GM18873 (cell line): Measurements from ENCODE around the gene PATE3.

Experiments
- ATAC-seq: cut with Tn5 transposase; IDR thresholded peaks from one replicate; pipeline ENCODE4 v1.9.1; 2021; ENCODE audit warnings: mild to moderate bottlenecking, moderate library complexity, moderate number of reproducible peaks; ENCODE audit not compliant: unreplicated experiment, low FRiP score

The PATE3 gene, protein sequence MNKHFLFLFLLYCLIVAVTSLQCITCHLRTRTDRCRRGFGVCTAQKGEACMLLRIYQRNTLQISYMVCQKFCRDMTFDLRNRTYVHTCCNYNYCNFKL

DNA sequence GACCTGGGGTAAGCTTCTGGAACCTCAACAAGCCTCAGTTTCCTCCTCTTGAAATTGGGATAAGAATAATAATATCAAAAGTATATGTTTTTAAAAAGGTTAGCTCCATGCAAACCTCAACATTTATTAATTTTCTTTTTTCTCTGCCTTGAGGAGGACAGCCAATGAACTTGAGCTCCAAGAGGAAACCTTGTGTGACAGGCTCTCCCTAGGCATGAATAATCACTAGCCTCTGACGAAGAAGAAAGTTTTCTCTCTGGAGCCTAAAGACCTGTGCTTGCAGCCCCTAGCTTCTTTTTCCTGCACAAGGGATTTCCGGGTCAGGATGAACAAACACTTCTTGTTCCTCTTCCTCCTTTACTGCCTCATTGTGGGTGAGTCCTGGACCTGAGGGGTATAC lies at the start of gene PATE3:
Gene PATE3 (plus strand): TSS at position 301 of the 400 bp plus-strand sequence. CDS start 25 bp downstream, at position 326.
- ATAC-seq: no peak

DNA sequence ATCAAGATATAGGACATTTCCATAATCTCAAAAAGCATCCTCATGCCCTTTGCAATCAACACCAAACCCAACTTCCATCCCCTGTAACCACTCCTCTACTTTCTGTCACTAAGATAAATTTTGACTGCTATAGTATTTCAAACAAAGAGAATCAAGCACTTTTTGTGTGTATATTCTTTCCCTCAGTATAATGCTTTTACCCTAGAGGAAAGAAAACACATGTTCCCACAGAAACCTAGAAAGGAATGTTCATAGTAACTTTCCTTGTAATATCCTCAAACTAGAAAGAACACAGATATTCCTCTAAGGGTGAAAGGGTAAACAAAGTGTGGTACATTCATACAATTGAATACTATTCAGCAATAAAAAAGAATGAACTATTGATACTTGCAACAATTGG lies 47.3 kb upstream of the PATE3 start:
- no peak for ATAC-seq

DNA sequence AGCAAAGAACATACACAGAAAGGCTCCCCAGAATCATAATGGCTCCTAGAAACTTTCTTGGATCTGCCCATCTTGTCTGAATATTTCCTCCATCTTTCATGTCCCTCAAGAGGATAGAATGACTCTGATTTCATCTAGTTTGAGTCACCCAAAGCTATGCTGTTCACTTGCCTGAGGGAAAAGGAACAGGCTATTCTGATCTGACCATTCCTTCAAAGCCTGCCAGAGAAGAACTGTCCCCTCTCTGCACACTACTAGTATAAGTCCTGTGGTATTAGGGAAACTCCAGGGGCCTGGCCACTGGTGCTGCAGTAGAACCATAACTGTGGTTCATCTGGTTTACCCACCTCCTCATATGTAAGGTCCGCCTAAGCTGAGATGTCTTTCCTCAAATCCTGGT lies 44.2 kb upstream of the PATE3 start:
- ATAC-seq: no peak

DNA sequence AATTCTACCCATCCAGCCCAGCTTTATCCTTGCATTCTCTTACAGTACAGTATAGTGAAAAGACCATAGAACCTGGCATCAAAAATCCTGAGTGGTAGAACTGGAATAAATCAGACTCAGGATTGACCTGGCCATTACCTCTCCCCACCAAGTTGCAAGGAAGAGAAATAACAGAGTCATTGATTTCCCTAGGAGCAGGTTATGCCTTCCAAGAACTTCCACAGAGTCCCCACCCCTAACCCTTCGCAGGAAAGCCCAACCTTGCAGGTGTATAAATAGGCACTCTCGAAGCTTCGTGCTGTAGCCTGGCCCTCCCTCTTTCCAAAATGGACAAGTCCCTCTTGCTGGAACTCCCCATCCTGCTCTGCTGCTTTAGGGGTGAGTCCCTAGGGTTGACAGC lies 41.9 kb upstream of the PATE3 start, which contains the start of gene PATE1:
Gene PATE1 (plus strand): TSS at position 301 of the 400 bp plus-strand sequence. CDS start 26 bp downstream, at position 327.
- ATAC-seq: no peak

DNA sequence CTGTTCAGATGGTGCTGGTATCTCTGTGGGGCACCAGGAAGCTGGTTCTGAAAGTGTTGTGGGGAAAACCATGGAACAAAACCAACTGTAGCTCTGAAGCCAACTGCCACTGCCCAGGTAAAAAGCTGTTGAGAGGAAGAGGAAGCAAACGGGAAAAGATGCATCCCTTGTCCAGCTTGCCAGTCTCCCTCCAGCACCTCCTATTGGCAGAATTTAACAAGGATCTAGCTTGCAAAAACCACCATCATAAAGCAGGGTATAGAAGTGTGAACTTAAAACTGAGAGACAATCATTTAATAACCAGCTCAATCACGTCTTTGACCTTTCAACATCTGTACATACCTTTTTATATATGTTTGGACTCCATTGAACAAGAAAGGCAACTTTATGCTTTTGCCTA lies 37.3 kb upstream of the PATE3 start:
- no peak for ATAC-seq

DNA sequence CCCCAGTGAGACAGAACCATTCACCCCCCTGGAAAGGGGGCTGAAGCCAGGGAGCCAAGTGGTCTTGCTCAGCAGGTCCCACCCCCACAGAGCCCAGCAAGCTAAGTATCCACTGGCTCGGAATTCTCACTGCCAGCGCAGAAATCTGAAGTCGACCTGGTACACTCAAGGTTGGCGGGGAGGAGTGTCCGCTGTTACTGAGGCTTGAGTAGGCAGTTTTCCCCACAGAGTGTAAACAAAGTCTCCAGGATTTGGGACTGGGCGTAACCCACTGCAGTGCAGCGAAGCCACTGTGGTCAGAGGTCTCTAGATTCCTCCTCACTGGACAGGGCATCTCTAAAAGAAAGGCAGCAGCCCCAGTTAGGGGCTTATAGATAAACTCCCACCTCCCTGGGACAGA lies 31.9 kb upstream of the PATE3 start:
- ATAC-seq: no peak

DNA sequence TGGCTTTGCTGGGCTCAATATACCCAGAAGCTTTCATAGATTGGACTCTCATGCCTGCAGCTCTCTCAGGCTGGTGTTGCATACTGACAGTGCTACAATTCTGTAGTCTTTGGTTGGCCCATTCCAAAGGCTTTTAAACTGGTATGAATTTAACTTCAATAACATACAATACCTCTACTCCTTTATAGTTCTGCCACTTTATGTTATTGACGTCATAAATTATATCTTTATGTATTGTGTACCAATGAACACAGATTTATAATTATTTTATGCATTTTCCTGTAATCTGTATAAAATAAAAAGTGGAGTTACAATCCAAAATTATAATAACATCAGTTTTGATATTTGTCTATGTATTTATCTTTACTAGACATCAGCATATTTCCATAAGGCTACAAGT lies 25.5 kb upstream of the PATE3 start:
- no peak for ATAC-seq

DNA sequence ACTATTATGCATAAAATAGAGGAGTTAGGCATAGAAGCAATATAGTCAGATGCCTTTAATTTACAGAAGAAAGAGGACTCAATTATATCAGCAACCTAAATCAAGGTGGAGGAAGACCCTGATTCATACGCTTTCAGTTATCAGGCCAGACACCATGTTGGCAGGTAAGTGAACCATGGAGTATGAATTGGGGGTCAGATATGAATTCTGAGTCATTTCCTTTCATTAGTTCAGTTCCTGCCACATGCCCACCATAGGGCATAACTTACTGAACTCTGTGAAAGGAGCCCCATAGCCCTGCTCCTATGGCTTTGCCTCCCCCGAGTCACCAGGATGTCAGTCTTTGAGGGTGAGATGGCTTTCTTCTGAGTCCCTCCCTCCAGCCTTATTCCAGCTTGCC lies 24.4 kb upstream of the PATE3 start:
- ATAC-seq: no peak

DNA sequence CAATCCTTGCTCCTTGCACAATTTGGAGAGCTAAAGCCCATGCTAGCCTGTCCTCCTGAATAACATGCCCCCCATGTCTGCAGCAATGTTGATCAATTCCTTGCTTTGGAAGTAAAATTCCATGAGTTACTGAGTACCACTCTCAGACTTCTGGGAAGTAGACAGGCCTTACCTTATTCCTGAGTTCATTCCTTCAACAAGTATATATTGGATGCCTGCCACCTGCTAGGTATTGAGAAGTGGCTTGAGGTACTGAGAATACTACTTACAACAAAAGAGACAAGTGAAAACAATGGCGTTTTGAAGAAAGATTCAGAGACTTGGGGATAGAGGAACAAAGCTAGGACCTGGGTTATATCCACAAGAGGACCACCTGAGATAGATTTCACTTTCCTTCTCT lies 21.7 kb upstream of the PATE3 start:
- no peak for ATAC-seq

DNA sequence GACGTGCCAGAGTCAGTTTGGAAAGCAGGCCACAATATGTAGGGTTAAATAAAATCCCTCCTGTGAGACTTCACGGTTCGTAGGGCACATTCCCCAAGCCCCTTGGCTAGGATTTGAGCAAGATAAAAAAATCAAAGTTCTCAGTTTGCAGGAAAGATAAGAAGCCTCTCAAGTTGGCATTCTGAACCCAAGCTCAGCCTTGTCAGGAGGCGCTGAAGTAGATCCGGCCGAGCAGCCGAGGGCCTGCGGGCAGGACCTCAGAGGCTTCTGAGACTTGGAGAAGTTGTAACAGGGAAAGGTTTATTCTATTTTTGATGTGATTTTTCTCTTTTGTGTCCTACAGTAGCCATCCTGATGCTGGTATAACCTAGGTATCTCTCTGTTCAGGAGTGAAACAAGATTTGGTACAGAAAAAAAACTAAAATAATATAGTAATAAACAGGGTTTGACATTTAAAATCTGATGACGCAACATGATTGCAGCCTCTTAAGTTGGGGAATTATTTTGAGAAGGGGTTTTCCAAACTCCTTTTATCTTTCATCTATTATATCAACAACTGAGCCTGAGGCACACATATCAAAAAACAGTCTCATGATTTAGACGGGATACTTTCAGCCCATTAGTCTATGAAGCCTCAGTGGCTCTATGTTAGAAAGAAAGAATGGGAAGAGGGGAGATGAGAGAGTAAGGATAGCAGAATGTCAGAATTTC lies 19.4 kb upstream of the PATE3 start:
- ATAC-seq: no peak

DNA sequence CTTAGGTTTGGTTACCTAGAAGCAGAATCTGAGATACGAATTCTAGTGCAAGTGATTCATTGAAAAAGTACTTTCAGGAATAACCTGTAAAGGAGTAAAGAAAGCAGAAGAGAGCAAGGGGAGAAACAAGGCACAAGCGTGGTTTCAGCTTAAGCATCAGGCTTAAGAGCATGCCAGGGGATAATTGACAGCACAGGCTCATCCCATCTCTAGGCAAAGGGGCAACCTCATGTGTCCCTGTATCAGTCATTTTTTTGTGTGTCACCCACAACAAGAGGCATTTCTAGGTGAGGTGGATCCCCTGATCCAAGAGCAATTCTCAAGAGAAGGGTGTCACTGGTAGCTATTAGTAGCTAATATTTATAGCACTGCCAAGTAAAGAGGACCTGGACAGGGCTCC lies 17.3 kb upstream of the PATE3 start:
- ATAC-seq: no peak

DNA sequence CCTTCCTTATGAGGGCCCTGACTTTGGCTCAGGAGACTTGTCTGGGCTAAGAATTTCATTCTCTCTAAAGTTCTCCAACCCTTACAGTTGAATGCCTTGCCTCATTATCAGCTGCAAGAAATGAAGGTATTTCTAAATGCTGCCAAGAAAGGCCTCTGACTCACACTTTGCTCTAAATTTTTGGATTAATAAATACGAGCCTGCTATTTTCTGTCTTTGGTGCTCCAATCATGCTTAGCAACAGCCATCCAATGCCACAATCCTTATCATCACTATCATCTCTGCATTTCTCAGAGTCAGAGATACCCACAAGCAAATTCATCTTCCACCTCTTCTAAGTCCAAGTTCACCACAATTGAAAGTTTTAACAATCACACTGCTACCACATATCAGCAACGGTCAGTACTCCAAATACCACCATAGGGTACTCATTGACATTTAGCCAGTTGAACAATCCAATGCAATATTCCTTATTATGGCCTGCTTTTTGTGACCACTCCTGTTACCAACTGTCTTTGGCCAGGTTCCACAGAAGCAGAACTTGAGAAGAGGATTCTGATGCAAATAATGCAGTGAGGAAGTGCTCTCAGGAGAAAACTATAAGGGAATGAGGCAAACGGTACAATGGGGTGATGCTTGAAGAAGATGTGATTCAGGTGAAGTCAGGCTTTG lies 15.0 kb upstream of the PATE3 start:
- no peak for ATAC-seq

DNA sequence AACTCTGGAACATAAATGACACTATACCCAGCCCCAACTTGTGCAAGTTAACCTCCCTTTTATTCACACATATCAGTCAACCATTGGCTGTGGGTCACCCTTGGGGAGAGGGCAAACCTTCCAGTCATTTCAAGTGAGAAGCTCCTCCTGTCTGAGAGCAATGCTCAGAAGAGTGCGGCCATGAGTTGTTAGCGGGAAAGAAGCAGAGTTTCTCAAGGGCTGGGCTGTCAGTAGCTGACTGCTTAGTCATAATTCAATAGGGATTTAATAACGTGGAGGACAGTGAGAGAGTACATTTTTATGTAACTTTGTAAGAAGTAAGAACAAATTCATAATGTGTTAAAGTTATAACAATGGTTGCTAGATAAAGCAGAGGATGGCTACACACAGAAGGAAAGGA lies 14.4 kb upstream of the PATE3 start:
- no peak for ATAC-seq

DNA sequence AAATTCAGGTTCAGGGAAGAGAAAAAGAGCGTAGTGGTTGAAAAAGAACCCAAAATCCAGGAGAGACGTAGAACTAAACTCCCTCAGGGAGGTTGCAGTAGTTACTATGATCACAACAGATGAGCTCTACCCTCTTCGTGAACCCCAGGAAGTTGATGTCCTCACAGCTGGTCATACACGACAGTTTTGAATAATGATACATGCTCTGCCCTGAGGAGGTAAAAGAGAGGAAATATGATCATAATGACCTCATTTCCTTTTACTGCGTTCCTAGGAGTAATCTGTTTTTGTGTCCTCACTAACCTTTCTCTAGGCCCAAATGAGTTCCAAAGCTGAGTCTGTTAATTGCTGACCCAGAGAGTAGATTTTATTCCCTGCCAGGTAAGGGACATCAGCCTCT lies 10.6 kb upstream of the PATE3 start:
- ATAC-seq: no peak

DNA sequence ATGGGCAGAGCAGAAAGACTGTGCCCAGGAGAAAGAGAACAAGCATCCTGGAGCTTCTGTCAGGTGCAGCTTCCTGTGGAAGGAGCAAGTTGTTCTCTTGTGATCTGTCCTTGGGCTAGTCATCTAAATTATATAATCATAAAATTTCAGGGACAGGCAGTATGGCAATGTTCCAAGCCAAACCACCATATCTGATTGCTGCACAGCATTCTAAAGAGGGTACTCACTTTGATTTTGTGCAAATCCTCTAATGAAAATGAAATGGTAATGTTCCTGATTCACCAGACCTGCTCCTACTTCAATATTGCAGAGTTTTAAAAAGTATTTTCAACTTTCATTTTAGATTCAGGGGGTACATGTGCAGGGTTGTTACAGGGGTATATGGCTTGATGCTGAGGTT lies 9.2 kb upstream of the PATE3 start, which contains the start of gene PATE2:
Gene PATE2 (minus strand): TSS at position 101 of the 400 bp plus-strand sequence. CDS start 55 bp downstream, at position 46.
- no peak for ATAC-seq

DNA sequence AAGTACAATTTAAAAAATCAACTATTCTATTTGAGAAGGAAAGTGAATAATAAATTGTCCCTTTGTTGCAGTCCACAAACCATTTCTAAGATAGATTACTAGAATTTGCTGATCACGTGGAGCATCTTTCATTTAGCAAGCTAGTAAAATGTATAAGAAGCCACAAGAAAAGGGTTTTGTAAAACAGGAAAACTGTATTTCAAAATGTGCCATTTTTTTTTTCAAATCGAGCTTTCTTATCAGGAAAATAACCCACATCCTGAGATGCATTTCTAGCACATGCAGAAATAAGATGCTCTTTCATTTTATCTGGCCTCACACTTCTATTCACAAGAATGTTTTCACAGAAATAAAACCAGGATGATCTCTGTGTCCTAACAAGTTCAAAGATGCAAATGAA lies 3.2 kb upstream of the PATE3 start:
- no peak for ATAC-seq

DNA sequence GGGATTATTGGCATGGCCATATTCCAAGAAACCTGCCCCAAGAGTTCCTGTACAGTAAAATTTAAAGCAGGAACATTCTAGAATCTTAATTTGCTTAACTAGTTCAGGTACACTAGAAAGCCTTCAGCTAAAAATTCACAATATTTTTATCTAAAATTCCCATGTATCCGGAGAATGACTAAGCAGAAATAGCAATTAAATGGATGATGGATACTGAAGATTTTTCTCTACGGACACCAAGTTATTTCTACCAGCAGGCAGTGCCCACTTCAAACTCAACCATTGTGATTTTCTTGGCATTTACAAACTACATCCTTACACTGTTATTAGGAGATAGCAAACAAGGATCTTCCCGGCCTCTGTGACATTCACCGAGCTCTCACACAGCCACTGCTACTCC lies 2.9 kb downstream of the PATE3 start:
- no peak for ATAC-seq

DNA sequence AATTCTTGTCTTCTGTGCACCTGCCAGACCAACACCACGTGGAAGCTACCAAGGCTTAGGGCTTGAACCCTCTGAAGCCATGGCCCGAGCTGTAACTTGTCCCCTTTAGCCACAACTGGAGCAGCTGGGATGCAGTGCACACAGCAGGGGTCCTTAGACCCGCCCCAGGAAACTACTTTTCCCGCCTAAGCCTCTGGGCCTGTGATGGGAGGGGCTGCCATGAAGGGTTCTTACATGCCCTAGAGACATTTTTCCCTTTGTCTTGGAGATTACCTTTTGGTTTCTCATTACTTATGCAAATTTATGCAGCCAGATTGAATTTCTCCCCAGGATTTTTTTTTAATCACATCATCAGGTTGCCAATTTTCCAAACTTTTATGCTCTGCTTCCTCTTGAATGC lies 9.7 kb downstream of the PATE3 start:
- ATAC-seq: no peak

DNA sequence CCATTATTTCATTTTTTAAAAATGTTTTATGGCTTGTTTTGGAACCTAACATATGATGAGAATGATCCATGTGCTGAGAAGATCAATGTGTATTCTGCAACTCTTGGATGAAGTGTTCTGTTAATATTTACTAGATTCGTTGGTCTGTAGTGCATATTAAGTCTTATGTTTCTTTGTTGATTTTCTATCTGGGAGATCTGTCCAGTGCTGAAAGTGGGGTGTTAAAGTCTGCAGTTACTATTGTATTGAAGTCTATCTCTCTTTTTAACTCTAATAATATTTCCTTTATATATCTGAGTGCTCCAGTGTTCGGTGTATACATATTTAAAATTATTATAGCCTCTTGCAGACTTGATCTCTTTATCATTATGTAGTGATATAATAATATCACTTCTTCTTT lies 11.9 kb downstream of the PATE3 start:
- ATAC-seq: no peak

DNA sequence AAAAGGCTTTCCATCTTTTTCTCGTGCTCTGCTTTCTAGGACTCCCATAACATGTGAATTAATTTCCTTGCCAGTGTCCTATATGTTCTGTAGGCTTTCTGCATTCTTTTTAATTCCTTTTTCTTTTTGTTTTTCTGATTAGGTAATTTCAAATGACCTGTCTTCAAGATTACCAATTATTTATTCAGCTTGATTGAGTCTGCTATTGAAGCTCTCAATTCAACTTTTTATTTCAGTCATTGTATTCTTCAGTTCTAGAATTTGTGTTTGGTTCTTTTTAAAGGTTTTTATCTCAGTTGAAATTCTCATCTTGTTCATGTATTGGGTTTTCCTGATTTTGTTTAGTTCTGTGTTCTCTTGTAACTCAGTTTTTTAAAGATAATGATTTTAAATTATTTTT lies 14.5 kb downstream of the PATE3 start:
- no peak for ATAC-seq

DNA sequence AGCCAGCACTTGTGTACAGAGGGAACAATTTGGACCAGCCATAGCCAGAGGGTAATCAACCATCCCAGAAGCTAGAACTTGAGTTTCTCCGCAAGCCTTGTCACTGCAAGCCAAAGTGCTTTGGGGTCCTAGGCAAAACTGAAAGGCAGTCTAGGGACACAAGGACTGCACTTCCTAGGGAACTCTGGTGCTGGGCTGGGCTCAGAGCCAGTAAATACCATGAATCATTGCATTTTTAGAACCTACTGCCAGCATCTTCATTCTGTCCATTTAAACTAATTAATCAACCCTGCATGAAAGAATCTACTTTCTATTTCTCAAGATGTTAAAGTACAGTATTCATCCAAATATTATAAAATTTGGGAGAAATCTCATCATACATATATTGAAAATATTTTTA lies 20.0 kb downstream of the PATE3 start:
- no peak for ATAC-seq

DNA sequence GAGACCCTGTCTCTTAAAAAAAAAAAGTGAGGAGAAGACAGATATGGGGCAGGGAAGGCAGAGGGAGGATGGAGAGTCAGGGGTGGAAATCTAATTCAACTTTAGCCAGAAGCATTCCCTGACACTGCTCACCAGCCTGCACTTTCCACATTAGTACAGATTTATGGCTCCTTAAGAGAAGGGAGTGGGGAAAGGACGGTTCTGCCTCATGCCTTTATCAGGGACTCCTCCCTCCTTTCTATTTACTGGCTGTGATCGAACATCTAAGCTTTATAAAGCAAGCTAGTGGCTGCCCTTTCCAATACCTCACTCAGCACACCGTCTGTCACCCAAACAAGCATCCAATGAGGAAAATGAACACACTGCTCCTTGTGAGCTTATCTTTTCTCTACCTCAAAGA lies 45.1 kb downstream of the PATE3 start, which contains the start of gene PATE4:
Gene PATE4 (plus strand): TSS at position 301 of the 400 bp plus-strand sequence. CDS start 44 bp downstream, at position 345.
- no peak for ATAC-seq
